HG02973 (cell line): ENCODE results near the gene NEUROG2.
"Not testable (repeated sequence)": the region's sequence is repeated elsewhere in the genome, so short reads cannot be mapped to it uniquely, and the experiment has no call there.

ENCODE experiments used
- ATAC-seq: cut with Tn5 transposase; IDR thresholded peaks from one replicate; pipeline ENCODE4 v1.9.1; 2021; ENCODE audit warnings: moderate library complexity; ENCODE audit not compliant: unreplicated experiment

Gene NEUROG2

DNA sequence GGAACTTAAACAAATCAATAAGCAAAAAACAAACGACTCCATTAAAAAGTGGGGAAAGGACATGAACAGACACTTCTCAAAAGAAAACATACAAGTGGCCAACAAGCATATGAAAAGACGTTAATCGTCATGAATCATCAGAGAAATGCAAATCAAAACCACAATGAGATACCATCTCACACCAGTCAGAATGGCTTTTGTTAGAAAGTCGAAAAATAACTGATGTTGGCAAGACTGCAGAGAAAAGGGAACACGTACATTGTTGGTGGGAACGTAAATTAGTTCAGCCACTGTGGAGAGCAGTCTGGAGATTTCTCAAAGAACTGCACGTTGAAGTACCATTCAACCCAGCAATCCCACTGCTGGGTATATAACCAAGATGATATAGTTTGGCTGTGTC, 23.7 kb downstream of the NEUROG2 start:
- no peak for ATAC-seq

DNA sequence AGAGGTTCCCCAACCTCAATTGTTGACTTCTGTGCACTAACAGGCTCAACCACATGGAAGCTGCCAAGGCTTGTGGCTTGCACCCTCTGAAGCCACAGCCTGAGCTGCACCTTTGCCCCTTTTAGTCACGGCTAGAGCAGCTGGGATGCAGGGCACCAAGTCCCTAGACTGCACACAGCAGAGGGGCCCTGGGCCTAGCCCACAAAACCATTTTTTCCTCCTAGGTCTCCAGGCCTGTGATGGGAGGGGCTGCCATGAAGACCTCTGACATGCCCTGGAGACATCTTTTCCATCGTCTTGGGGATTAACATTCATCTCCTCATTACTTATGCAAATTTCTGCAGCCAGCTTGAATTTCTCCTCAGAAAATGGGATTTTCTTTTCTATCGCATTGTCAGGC, 25.2 kb downstream of the NEUROG2 start:
- not testable (repeated sequence) for ATAC-seq

DNA sequence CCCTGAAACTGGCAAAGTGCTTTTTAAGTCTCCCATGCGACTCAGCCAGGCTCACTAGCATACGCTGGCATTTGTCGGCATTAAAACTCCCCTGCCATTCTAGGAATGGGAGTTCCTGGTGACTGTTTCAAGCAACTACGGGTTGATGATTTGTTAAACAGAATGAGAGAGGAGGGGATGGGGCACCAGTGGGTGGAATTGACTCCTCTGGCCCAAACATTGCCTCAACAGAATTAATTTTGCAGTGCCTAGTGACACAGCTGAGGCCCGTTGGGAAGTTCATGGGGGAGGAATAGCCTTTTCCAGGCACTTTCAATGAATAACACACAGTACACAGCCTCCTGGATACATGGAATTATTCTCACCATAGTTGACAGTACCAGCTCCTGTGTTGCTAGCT, 30.1 kb downstream of the NEUROG2 start:
- ATAC-seq: no peak

DNA sequence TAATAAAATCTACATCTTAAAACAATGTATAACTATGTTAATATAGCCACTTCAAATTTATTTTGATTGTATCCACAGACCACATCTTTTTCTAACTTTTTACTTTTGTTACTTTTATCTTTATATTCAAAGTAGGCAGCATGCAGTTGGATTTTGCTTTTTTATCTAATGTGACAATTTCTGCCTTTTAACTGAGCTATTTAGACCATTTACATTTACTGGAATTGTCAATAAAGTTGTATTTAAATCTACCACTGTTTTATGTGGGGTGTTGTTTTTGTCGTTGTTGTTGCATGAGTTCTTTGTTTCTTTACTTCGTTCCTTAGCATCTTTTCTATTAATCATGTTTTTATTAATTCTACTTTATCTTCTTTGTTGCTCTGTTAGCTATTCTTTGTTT, 42.0 kb downstream of the NEUROG2 start:
- ATAC-seq: no peak

DNA sequence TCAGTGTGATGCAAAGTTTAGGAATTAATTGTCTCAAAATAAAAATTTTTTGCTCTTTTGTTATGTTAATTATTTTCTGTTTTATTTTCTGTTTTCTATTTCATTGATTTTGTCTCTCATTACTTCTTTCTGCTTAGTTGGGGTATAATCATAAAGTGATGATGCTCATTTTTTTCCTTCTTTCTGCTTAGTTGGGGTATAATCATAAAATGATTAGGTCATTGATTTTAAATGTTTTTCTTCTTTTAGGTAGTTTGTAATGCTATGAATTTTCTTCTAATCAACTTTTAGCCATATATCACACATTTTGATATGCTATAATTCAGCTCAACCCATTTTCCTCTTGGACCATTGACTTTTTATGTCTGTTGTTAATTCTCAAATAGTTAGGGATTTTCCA, 43.7 kb downstream of the NEUROG2 start:
- no peak for ATAC-seq
